ENCODE measurements around the gene MUC6. TPM values are rescaled to one million over a fixed set of nuclear protein-coding genes. Genes with fewer than 3 reads are reported as not detected.
A peak's percentile ranks its signal among the peaks of the same experiment; 100 is the strongest.

MUC6 gene
- total RNA-seq, 4 donors from 2014 or later: under 0.01 to 2.7 (median under 0.01) TPM; not detected in 1

DNA sequence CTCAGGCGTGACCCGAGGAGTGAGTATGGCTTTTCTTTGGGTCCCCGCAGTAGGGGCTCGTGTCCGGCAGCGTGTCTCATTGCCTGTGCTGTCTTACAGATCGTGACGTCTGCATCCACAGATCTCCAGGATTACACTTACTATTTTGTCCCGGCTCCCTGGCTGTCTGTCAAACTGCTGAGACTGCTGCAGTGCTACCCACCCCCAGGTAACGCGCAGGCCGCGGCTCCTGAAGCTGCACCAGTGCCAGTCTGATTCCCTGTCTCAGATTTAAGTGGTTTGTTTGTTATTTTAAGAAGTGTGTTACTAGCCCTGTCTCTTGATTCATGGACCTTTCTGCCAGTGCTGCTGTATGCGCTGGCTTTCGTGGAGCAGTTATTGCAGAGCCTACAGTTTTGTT, 52.0 kb downstream of the MUC6 start:
- no peak for TF ChIP-seq EP300 (IDR thresholded peaks at IDR 0.05)
- TF ChIP-seq, protein P1, sequence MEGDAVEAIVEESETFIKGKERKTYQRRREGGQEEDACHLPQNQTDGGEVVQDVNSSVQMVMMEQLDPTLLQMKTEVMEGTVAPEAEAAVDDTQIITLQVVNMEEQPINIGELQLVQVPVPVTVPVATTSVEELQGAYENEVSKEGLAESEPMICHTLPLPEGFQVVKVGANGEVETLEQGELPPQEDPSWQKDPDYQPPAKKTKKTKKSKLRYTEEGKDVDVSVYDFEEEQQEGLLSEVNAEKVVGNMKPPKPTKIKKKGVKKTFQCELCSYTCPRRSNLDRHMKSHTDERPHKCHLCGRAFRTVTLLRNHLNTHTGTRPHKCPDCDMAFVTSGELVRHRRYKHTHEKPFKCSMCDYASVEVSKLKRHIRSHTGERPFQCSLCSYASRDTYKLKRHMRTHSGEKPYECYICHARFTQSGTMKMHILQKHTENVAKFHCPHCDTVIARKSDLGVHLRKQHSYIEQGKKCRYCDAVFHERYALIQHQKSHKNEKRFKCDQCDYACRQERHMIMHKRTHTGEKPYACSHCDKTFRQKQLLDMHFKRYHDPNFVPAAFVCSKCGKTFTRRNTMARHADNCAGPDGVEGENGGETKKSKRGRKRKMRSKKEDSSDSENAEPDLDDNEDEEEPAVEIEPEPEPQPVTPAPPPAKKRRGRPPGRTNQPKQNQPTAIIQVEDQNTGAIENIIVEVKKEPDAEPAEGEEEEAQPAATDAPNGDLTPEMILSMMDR (IDR thresholded peaks at IDR 0.05): no peak
- Histone ChIP-seq H3K9me3 (no peaks in the 10 kb centered on the region), H3K36me3 (peaks cover 2 to 83% (median 35%) of the 10 kb centered on the region in 3 donors), H3K27ac (no peak overlapping the region), H3K4me3 (no peak overlapping the region), H3K27me3 (no peaks in the 10 kb centered on the region), H3K4me1 (peaks cover 0 to 15% (median 0%) of the 10 kb centered on the region in 4 donors)
- no peak for DNase-seq (ENCODE audit: low spot score in 2 of 2)
- WGBS, 2 donors: 93 to 94% methylated on average over 15 of the region's 15 CpGs

DNA sequence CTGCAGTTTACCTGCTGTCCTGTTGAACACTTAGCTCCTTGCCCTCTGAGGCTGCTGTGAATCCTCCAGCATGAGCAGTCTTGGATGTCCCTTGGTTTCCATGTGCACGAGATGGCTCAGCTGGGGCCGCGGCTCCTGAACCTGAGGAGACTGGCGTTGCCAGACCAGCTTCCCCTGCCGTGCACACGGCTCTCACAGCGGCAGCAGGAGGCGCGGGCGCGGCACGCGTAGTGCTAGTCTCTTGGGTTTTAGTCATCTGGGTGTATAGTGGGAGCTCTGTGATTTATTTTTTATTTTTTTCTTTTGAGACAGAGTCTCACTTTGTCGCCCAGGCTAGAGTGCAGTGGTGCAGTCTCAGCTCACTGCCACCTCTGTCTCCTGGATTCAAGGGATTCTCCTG, 54.8 kb downstream of the MUC6 start:
- TF ChIP-seq, protein P1 (IDR thresholded peaks at IDR 0.05): no peak
- TF ChIP-seq POLR2A (IDR thresholded peaks at IDR 0.05) (no peak), EP300 (IDR thresholded peaks at IDR 0.05) (no peak)
- DNase-seq (ENCODE audit: low spot score in 2 of 2): no peak
- WGBS, 2 donors: 89 to 92% methylated on average over 14 of the region's 14 CpGs
- Histone ChIP-seq H3K4me1 (peaks cover 0 to 39% (median 2%) of the 10 kb centered on the region in 4 donors), H3K27ac (no peak overlapping the region), H3K27me3 (no peaks in the 10 kb centered on the region), H3K36me3 (peaks cover 0 to 83% (median 26%) of the 10 kb centered on the region in 3 donors), H3K9me3 (no peaks in the 10 kb centered on the region), H3K4me3 (no peak overlapping the region)

DNA sequence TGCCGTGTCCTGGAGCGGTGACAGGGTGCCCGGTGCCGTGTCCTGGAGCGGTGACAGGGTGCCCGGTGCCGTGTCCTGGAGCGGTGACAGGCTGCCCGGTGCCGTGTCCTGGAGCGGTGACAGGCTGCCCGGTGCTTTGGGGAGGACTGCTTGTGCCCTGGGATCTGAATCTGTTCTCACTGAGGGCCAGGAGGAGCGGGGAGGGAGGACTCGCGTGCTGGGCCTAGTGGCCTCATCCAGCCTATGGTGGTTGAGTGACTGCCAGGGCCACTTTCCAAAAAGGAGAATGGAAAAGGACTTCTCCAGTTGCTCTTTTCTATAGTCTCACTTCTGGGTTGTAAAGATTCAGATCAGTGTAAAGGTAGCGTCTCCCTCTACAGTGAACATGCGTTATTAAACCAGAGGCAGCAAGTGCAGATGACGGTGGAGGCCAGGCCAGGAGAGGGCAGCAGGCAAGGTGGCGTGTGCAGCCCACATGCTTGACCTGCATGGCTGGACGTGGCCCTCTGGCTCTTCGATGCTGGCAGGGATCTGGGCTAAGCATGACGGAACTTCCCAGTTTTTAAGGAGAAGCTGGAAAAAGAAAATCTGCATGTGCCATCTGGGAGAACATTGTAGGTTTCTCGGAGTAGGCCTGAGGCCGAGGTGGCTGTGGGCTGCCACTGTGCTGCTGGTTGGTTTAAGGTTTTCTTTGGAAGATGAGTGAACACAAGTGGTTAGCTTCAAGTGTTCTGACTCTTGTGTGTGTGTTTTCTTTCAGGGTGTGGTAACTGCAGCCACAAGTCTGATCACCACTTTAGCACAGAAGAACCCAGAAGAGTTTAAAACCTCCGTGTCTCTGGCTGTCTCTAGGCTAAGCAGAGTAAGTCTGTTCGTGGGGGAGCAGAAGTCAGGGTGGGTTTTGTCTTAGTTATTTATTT, 55.8 kb downstream of the MUC6 start:
- Histone ChIP-seq H3K27me3 (no peaks in the 10 kb centered on the region), H3K4me1 (peaks cover 0 to 50% (median 12%) of the 10 kb centered on the region in 4 donors), H3K4me3 (no peak overlapping the region), H3K36me3 (peaks cover 0 to 74% (median 18%) of the 10 kb centered on the region in 3 donors), H3K27ac (no peak overlapping the region), H3K9me3 (no peaks in the 10 kb centered on the region)
- 50 to 75% methylated on average over 14 of the region's 26 CpGs for WGBS, 2 donors
- peak in 1 of 2 donors; percentile 30 for DNase-seq (ENCODE audit: low spot score in 2 of 2)
- TF ChIP-seq POLR2A (IDR thresholded peaks at IDR 0.05): no peak
- TF ChIP-seq EP300 (IDR thresholded peaks at IDR 0.05): no peak
- TF ChIP-seq, protein P1 (IDR thresholded peaks at IDR 0.05): no peak

DNA sequence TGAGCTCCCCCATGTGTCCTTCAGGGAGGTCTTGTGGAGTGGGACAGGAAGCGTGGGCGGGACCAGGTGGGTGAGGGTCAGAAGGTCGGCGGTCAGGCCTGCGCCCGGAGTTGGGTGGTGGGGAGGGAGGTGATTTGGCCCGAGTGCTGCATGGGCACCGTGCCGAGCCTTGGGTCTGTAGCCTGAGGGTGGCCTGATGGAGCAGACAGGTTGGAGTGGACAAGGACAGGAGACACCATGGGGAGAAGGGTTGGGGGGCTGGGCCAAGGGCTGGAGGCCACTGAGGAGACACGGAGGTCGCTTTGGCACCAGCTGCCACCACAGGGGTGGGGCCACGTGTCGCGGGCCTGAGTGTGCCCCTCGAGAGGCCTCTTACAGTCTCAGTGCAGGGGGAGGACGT, 57.7 kb downstream of the MUC6 start:
- 73 to 85% methylated on average over 16 of the region's 16 CpGs for WGBS, 2 donors
- Histone ChIP-seq H3K27ac (peak overlapping the region in 1 of 4 donors; percentile 70), H3K27me3 (no peaks in the 10 kb centered on the region), H3K4me1 (peaks cover 0 to 53% (median 13%) of the 10 kb centered on the region in 4 donors), H3K36me3 (peaks cover 0 to 70% (median 6%) of the 10 kb centered on the region in 3 donors), H3K4me3 (no peak overlapping the region), H3K9me3 (no peaks in the 10 kb centered on the region)
- no peak for DNase-seq (ENCODE audit: low spot score in 2 of 2)
- TF ChIP-seq POLR2A (IDR thresholded peaks at IDR 0.05) (no peak), EP300 (IDR thresholded peaks at IDR 0.05) (no peak)
- TF ChIP-seq, protein P1 (IDR thresholded peaks at IDR 0.05): no peak
